ENCODE measurements around the gene FGFR2. TPM values are rescaled to one million over a fixed set of nuclear protein-coding genes. Genes with fewer than 3 reads are reported as not detected.

Gene FGFR2
- polyA plus RNA-seq, 1 donor from 2014 or later = not detected

DNA sequence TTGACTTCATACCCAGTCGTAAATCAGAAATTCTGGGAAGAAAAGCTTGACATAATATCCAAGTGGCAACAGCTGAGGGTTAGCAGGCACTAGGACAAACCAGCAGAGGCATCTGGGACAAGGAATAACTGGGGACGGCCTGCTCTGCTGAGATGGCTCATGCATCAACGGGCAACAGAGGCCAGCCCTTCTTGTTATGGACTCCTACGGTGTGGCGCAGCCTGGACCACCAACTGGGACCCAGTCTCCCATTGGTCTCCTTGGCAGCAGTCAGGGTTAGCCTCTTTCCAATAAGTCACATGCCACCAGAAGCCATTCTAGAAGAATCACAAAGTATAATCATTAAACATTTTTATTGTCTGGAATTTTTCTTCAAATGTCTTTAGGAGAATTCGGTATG is 15.0 kb downstream of the FGFR2 start:
- no peak overlapping the region for H3K27ac Mint-ChIP-seq
- peaks cover 0 to 2% (median 0%) of the 10 kb centered on the region in 3 donors for H3K4me1 Mint-ChIP-seq
- H3K4me3 Mint-ChIP-seq = no peak overlapping the region
- H3K36me3 Mint-ChIP-seq = no peaks in the 10 kb centered on the region
- peaks cover 0 to 8% (median 0%) of the 10 kb centered on the region in 3 donors for H3K9me3 Mint-ChIP-seq
- peaks cover 4% of the 10 kb centered on the region for H3K27me3 Mint-ChIP-seq

- Mint-ChIP-seq H3K9me3 (peaks cover 0 to 8% (median 0%) of the 10 kb centered on the region in 3 donors), H3K27ac (no peak overlapping the region), H3K4me3 (no peak overlapping the region), H3K36me3 (no peaks in the 10 kb centered on the region), H3K27me3 (peaks cover 2% of the 10 kb centered on the region), H3K4me1 (no peaks in the 10 kb centered on the region)
Observed at GRCh38 chr10:121580276-121581116, 17.7 kb downstream of the FGFR2 start.

DNA sequence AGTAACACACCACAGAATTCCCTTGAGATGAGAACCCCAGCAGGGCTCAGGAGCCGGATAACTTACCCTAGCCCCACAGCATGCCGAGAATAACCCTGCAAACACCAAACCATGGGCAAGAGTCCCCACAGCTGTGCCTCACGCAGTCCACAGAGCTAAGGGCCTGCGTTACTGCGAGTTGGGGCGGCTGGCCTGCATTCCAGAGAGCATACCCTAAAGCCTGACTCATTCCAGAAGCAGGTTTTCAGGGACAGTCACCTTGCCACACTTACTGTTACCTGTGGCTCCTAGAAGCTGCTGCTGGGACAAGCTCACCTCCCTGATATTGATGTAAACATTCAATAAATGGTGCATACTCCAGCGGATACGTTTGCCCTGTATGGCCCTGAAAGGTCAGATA is 18.6 kb downstream of the FGFR2 start:
- Mint-ChIP-seq H3K36me3 (no peaks in the 10 kb centered on the region), H3K27ac (no peak overlapping the region), H3K27me3 (peaks cover 3% of the 10 kb centered on the region), H3K9me3 (peaks cover 0 to 8% (median 0%) of the 10 kb centered on the region in 3 donors), H3K4me3 (no peak overlapping the region), H3K4me1 (no peaks in the 10 kb centered on the region)

DNA sequence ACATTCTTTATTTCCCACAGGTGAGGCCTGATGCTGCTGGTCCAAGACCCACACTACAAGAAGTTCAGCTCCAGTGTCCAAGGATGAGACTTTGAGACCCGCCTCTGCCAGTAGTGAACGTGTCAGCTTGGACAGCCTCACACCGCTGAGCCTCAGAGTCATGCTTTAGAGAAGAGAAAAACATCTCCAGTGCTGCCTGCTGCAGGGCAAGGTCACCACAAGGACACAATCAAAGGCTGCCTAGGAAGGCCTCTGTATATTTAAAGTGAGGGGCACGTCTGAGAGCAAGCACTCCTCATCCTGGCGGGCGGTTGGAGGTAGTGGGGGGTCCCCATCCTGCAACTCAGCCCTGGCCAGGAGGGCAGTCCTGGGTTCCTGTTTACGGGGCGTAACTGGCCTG is 19.3 kb downstream of the FGFR2 start:
- Mint-ChIP-seq H3K4me1 (no peaks in the 10 kb centered on the region), H3K36me3 (no peaks in the 10 kb centered on the region), H3K27ac (no peak overlapping the region), H3K9me3 (peaks cover 0 to 8% (median 0%) of the 10 kb centered on the region in 3 donors), H3K4me3 (no peak overlapping the region), H3K27me3 (peaks cover 3% of the 10 kb centered on the region)

DNA sequence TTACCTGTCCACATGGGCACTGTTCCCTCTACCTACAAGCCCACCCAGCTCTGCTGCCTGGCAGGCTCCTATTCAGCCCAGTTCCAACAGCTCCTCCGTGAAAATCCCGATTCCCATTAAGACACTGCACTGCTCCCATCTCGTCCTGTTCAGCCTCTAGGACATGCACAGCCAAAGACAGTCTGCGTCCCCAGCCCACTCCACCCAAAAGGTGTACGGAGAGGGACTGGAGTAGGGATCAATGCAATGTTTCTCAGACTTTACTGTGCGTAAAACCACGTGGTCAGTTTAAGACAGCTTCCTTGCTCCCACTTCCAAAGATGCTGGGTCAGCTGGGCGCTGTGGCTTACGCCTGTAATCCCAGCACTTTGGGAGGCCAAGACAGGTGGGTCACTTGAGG is 19.9 kb downstream of the FGFR2 start:
- Mint-ChIP-seq H3K9me3 (peaks cover 0 to 8% (median 0%) of the 10 kb centered on the region in 3 donors), H3K27ac (peak overlapping the region in 1 of 3 donors; percentile 75), H3K4me3 (no peak overlapping the region), H3K36me3 (no peaks in the 10 kb centered on the region), H3K27me3 (peaks cover 3% of the 10 kb centered on the region), H3K4me1 (no peaks in the 10 kb centered on the region)

DNA sequence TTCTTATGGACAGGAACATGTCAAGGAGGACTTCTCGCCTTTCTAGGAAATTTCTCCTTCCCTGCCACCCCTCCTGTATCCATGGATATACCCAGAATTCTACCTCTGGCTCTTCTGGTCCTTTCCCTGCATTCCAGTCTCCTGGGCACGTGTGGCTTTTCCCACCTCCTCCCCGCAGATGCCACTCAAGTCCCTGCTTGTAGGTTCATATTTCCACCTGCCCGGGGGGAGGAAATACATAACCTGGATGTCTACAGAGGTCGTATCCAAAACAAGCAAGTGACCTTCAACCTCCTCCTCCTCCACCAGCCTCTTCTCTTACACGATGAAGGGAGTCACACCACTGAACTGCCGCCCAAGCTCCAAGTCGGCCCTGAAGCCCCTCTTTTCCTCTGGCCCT is 20.7 kb downstream of the FGFR2 start:
- no peaks in the 10 kb centered on the region for H3K4me1 Mint-ChIP-seq
- no peaks in the 10 kb centered on the region for H3K36me3 Mint-ChIP-seq
- peaks cover 3% of the 10 kb centered on the region for H3K27me3 Mint-ChIP-seq
- H3K9me3 Mint-ChIP-seq = peaks cover 0 to 7% (median 0%) of the 10 kb centered on the region in 3 donors
- H3K27ac Mint-ChIP-seq = peak overlapping the region in 1 of 3 donors; percentile 75
- no peak overlapping the region for H3K4me3 Mint-ChIP-seq

DNA sequence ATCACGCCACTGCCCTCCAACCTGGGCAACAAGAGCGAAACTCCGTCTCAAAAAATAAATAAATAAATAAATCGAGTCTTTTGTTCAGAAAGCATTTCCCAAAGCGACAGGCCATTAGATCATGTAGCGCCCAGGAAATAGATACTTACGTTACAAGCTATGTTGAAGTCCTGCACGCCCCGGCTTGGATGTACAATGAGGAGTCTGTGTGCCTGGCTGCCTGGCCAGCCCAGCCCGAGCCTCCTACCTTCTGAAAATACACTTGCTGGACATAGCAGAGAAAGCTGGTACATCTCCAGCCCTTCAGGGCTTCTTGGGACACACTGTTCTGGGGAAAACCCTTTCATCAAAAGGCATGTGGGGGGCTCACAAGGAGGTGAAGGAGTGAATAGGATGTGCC is 22.1 kb downstream of the FGFR2 start:
- no peak overlapping the region for H3K27ac Mint-ChIP-seq
- peaks cover 3% of the 10 kb centered on the region for H3K27me3 Mint-ChIP-seq
- no peaks in the 10 kb centered on the region for H3K4me1 Mint-ChIP-seq
- peak overlapping the region in 1 of 4 donors; percentile 47 for H3K4me3 Mint-ChIP-seq
- no peaks in the 10 kb centered on the region for H3K36me3 Mint-ChIP-seq
- peaks cover 0 to 3% (median 0%) of the 10 kb centered on the region in 3 donors for H3K9me3 Mint-ChIP-seq

GRCh38 chr10:121574519-121575166 is 23.6 kb downstream of the FGFR2 start:
- Mint-ChIP-seq H3K4me1 (no peaks in the 10 kb centered on the region), H3K36me3 (no peaks in the 10 kb centered on the region), H3K27me3 (peaks cover 3% of the 10 kb centered on the region), H3K4me3 (no peak overlapping the region), H3K27ac (no peak overlapping the region), H3K9me3 (peaks cover 0 to 3% (median 0%) of the 10 kb centered on the region in 3 donors)

- Mint-ChIP-seq H3K9me3 (peaks cover 2 to 3% (median 3%) of the 10 kb centered on the region in 3 donors), H3K27ac (no peak overlapping the region), H3K36me3 (no peaks in the 10 kb centered on the region), H3K4me1 (no peaks in the 10 kb centered on the region), H3K4me3 (no peak overlapping the region), H3K27me3 (peaks cover 3% of the 10 kb centered on the region)
Observed at GRCh38 chr10:121573538-121573941, 24.7 kb downstream of the FGFR2 start.

DNA sequence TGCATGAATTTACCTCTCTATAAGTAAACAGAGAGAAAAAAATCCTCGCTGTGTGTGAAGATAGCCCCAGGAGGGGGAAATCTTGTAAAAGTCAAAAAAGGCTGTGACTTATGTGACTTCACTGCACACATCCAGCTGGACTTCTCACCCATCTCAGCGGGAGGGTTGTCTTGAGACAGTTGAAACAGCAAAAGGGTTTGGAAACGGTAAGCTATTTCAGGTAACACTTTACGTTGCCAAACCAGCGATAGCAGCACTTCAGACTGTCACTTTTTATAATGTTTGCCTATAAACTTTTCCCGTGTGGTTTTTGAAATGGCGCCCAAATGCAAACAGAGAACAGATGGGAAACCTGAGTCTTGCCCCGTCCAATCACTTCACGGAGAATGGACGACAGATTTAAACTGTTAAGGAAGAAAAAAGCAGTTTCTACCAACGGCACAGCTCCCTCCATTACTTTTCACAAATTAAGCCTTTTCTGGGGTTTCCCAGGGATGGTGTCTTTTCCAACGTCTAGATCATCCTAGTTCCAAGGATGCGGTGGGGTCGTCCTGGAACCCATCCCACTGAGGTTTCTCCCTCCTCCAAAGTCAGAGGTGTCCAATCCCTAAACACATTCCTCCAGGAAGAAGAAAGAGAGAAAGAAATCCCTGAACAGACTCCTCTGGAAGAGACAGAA is 25.2 kb downstream of the FGFR2 start:
- no peaks in the 10 kb centered on the region for H3K4me1 Mint-ChIP-seq
- no peak overlapping the region for H3K27ac Mint-ChIP-seq
- no peak overlapping the region for H3K4me3 Mint-ChIP-seq
- H3K9me3 Mint-ChIP-seq = peaks cover 2 to 4% (median 3%) of the 10 kb centered on the region in 3 donors
- peaks cover 3% of the 10 kb centered on the region for H3K27me3 Mint-ChIP-seq
- H3K36me3 Mint-ChIP-seq = no peaks in the 10 kb centered on the region

DNA sequence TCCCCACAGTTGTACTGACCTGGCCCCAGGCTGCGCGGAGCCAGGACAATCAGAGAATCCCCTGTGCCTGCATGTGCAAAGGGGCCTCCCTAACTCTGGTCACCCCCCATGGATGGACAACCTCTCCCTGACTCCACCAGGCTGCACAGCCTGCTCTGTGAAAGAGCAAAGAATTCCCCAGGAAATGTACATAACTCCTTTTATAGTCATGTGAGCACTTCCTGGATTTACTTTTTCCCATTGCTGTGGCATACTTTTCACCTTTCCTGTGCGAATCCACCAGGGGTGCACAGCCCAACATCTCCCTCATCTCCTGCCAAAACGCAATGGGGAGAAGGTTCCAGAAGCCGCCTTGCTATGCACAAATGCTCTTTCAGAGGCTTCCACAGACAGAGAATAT is 27.9 kb downstream of the FGFR2 start:
- peaks cover 2 to 8% (median 3%) of the 10 kb centered on the region in 3 donors for H3K9me3 Mint-ChIP-seq
- H3K4me1 Mint-ChIP-seq = no peaks in the 10 kb centered on the region
- H3K27me3 Mint-ChIP-seq = peaks cover 2% of the 10 kb centered on the region
- H3K27ac Mint-ChIP-seq = no peak overlapping the region
- H3K36me3 Mint-ChIP-seq = no peaks in the 10 kb centered on the region
- no peak overlapping the region for H3K4me3 Mint-ChIP-seq

DNA sequence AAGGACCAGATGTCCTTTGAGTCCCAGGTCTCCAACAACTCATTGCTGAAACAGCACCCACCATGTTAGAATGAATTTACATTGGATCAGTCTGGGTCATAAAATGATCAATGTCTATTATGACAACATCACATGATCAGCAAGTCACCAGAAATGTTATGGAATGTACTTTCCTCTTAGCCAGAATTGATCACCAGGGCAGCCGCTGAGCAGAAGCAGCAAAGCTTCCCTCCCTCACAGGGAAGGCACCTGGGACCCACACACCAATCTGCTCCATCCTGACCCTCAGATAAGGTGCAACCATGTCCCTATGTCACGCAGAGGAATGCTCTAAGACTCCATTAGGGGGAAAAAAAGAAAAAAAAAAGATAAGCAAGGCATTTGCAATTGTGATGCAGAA is 30.0 kb downstream of the FGFR2 start:
- Mint-ChIP-seq H3K27ac (no peak overlapping the region), H3K4me1 (no peaks in the 10 kb centered on the region), H3K4me3 (no peak overlapping the region), H3K27me3 (peaks cover 2% of the 10 kb centered on the region), H3K36me3 (no peaks in the 10 kb centered on the region), H3K9me3 (peaks cover 5 to 8% (median 7%) of the 10 kb centered on the region in 3 donors)

- Mint-ChIP-seq H3K27ac (no peak overlapping the region), H3K27me3 (peaks cover 2% of the 10 kb centered on the region), H3K4me1 (no peaks in the 10 kb centered on the region), H3K9me3 (peaks cover 5 to 8% (median 7%) of the 10 kb centered on the region in 3 donors), H3K4me3 (no peak overlapping the region), H3K36me3 (no peaks in the 10 kb centered on the region)
Observed at GRCh38 chr10:121567569-121567968, 30.7 kb downstream of the FGFR2 start.

- H3K36me3 Mint-ChIP-seq = no peaks in the 10 kb centered on the region
- H3K27ac Mint-ChIP-seq = no peak overlapping the region
- H3K4me3 Mint-ChIP-seq = no peak overlapping the region
- H3K9me3 Mint-ChIP-seq = peaks cover 5 to 8% (median 7%) of the 10 kb centered on the region in 3 donors
- H3K4me1 Mint-ChIP-seq = no peaks in the 10 kb centered on the region
- H3K27me3 Mint-ChIP-seq = peaks cover 2% of the 10 kb centered on the region
Observed at GRCh38 chr10:121566755-121567154, 31.5 kb downstream of the FGFR2 start.
